Vagina (tissue), 2 donors: ENCODE results near the gene MORF4L1.

Experiments
- POLR2AphosphoS5 ChIP-seq, 2 donors: sonication (generic); formaldehyde crosslinking; IDR thresholded peaks; one replicate each; pipeline ENCODE4 v1.9.0; 2017; ENCODE audit warnings: antibody characterized with exemption in 2 of 2, mild to moderate bottlenecking in 2 of 2, low read depth in 1 of 2; ENCODE audit not compliant: insufficient read depth in 1 of 2
- TF ChIP-seq, protein P1 (sequence below), 3 experiments: fragments of 450-650 bp in 2 of 3; fragments of 200-600 bp in 1 of 3; sonication (generic) in 1 of 3; IDR thresholded peaks; one replicate each; pipeline ENCODE4 v1.5.1; 2017 to 2019; ENCODE audit warnings: antibody characterized with exemption in 3 of 3, mild to moderate bottlenecking in 2 of 3, moderate library complexity in 2 of 3

DNA sequence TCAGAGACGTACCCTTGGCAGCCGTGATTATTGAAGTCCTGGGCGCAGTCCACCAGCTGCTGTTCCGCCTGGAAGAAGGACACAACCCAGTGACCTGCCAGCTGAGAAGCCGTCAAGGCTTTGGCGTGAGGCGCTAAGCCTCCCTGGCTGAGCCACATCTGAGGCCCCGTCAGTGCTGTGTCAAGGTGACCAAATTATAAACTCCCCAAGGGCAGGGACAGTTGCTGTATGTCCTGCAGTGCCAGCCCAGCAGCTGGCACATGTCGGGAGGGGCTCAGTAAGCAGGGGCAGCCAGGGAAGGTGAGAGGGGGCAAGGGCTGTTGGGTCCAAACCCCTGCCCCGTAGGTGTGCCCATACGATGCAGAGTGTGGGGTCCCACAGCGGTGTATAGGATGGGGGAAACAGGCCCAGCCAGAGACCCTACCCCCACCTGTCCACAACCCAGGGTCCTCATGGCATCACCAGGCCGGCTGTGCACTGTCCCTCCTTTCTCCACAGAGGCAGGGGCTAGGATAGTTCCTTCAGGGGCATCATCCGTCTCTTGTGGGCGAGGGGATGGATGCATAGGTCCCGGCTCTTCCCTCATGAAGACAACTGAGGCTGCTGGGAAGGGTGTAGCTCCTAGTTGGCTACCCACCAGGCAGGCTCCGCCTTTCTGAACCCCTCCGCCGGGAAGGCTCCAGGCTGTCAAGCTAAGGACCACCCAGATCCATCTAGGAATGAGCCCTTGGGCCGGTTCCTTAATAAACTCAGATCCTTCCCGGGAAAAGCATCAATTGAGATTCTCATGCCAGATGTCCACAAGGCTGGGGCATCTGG lies 59.0 kb downstream of the MORF4L1 start:
- TF ChIP-seq, protein P1, sequence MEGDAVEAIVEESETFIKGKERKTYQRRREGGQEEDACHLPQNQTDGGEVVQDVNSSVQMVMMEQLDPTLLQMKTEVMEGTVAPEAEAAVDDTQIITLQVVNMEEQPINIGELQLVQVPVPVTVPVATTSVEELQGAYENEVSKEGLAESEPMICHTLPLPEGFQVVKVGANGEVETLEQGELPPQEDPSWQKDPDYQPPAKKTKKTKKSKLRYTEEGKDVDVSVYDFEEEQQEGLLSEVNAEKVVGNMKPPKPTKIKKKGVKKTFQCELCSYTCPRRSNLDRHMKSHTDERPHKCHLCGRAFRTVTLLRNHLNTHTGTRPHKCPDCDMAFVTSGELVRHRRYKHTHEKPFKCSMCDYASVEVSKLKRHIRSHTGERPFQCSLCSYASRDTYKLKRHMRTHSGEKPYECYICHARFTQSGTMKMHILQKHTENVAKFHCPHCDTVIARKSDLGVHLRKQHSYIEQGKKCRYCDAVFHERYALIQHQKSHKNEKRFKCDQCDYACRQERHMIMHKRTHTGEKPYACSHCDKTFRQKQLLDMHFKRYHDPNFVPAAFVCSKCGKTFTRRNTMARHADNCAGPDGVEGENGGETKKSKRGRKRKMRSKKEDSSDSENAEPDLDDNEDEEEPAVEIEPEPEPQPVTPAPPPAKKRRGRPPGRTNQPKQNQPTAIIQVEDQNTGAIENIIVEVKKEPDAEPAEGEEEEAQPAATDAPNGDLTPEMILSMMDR (IDR thresholded peaks at IDR 0.05) = no peak
- TF ChIP-seq POLR2AphosphoS5 (IDR thresholded peaks at IDR 0.05; ENCODE audit: insufficient read depth in 1 of 2, low read depth in 1 of 2) = no peak
